Measurements from ENCODE around the gene PXK.

- no peak for TF ChIP-seq CTCF (IDR thresholded peaks at IDR 0.05)
- no peak for TF ChIP-seq POLR2A (IDR thresholded peaks at IDR 0.05)
- no peak for TF ChIP-seq EP300 (IDR thresholded peaks at IDR 0.05)
These were observed 34.5 kb upstream of the PXK start for GRCh38 chr3:58298190-58298589.
